HG03060 (cell line): Measurements from ENCODE around the gene IGSF22.

Experiments used
- ATAC-seq: cut with Tn5 transposase; IDR thresholded peaks from one replicate; pipeline ENCODE4 v1.9.1; 2021; ENCODE audit warnings: low read depth, moderate number of reproducible peaks; ENCODE audit not compliant: unreplicated experiment

Gene IGSF22

DNA sequence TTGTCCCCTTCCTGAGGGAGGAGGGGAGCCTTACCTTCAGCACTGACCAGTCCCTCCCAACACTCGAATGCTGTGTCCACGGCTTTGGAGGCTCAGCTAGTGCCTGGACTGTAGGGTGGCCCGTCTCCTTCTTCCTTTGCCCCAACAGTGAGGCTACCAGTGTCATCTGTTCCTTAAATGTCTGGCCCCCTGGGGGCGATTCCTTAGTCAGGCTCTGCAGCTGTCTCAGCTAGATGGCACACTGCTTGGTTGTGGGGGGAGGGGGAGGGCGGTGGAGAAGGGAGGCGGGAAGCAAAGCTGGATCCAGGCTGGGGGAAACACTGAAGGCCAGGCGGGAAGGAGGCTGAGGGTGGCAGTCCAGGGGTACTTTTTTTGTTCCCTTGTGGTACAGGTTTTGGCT, at the start of gene IGSF22:
Gene IGSF22 (minus strand): TSS at position 149 of the 400 bp plus-strand sequence. CDS start 1,952 bp downstream, outside the sequence.
- ATAC-seq, result no peak

DNA sequence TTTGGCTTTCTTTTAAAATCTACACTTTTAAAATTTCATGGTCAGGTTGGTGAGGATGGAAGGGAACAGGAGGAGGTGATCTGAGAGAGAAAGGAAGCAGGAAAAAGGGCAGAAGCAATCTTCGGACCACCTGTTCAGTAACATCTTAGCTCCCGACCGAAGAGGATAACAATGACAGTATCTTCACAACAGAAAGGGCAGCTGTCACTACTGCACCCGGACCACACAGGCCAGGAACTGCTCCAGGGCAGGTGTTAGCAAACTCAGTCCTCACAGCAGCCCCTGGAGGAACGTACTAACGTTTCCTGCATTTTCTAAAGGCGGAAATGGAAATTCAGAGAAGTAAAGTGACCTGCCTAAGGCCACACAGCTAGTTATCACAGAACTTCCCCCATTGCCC, 48.8 kb upstream of the IGSF22 start:
- ATAC-seq, result no peak

- no peak for ATAC-seq
These were observed 47.7 kb upstream of the IGSF22 start for GRCh38 chr11:18773681-18774080.

DNA sequence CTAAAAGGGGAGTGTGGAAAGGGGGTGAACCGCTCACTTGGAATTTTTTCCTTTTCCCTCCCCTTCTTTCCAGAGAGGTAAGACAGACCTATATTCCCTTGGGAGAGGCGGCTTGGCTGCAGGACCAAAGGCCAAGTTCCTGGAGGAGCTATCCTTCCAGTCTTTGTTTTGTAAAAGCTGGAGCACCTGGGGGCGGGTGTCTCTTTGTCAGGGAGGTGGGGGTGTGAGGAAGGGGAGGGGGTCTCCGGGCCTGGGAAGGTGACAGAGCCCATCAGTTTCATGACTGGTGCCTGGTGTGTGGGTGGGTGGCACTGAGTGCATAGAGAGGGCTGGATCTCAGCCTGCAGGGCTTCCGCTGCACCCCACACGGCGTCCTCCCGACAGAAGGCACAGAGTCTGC, 47.1 kb upstream of the IGSF22 start:
- ATAC-seq, result no peak

DNA sequence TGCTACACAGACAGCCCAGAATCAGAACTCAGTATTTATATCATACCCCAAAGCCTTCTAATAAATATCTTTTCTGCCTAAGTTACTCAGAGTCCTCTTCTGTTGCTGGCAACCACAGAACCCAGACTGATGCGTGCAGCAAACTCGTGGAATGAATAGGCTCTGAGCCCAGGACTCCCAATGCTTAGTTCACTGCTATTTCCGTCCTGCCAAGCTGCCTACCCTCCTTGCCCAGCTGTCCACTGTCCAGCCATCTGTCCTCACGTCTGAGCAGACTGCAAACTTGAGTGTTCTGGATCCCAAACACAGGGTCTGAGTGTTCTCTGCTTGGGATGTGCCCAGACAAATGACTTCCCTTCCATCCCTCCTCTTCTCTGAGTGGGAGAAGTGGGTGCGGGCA, 46.2 kb upstream of the IGSF22 start:
- no peak for ATAC-seq

DNA sequence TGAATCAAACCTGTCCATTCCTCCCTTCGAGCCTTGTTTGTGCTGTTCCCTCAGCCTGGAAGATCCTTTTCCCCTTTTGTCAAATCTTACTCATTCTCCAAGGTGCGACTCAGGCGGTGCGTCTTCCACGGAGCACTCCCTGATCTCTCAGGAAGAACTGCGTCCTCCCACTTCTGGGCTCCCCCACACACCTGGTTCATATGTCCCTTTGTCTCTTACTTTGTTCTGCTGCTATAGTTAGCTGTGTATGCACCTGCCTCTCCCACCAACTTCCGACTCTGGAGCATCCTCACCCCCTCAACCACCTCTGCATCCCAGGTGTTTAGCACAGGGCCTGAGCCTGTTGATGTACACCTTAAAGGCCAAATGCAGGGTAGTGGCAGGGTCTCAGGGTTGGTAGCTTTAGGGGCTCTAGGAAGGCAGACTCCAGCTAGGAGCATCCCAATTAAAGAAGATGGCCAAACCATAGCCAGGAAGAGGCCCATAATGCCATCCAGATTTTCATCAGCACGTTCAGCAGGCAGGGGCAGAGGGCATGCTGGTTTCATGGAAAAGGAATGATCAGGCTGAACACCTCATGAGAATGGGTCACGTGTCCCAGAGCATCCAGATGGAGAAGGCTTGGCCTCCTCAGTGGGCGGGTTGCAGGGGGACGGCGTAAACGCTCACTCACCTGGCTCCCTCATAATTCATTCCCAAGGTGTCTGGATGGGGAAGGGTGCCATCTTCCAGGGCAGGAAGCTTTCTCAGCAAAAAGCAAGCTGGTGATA, 45.5 kb upstream of the IGSF22 start:
- ATAC-seq, result no peak

GRCh38 chr11:18770479-18771125, 44.6 kb upstream of the IGSF22 start:
- ATAC-seq, result no peak

- no peak for ATAC-seq
These were observed 43.9 kb upstream of the IGSF22 start for GRCh38 chr11:18769802-18770456.

DNA sequence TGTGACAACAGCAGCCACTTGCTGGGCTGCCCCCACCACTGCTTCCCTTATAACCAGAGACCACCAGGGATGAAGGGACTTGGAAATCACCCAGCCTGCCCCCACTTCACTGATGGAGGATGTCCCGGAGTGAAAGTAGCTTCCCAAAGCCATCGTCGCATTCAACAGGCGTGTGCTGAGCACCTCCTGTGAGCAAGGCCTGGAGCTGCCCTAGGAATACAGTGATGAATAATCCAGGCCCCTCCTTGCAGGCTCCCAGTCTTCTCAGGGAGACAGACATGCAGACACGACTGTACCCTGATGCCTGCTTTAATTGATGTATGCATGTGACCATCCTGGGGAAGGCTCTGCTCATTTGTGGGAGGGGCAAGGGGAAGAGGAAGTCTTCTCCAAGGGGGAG, 43.0 kb upstream of the IGSF22 start:
- no peak for ATAC-seq

- peak; percentile 93 for ATAC-seq
These were observed 42.5 kb upstream of the IGSF22 start for GRCh38 chr11:18768472-18768901.

GRCh38 chr11:18766015-18766414, 40.0 kb upstream of the IGSF22 start:
- ATAC-seq, result no peak

- no peak for ATAC-seq
These were observed 39.6 kb upstream of the IGSF22 start for GRCh38 chr11:18765554-18765953.

DNA sequence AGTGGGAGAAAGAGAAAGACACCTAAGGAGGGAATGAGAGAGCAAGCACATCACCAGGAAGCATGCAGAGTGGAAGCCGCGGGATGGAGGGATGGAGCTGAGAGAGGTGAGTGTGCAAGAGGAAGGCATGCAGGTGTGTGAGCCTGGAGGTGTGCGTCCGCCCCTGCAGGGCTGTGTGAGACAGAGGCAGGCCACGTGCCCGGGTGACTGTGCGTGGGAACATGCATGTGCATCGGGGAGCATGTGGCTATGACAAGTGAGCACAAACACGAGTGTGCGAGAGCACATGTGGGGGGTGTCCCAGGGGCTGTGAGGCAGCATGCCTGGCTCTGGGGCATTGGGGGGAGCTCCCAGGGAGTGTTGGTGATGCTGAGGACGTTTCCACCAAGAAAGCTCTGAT, 35.8 kb upstream of the IGSF22 start:
- no peak for ATAC-seq

- ATAC-seq, result no peak
These were observed 35.2 kb upstream of the IGSF22 start for GRCh38 chr11:18761144-18761543.

- no peak for ATAC-seq
These were observed 31.8 kb upstream of the IGSF22 start for GRCh38 chr11:18757811-18758210.

- ATAC-seq, result no peak
These were observed 30.9 kb upstream of the IGSF22 start for GRCh38 chr11:18756889-18757288.

GRCh38 chr11:18754308-18754707, 28.3 kb upstream of the IGSF22 start:
- no peak for ATAC-seq

GRCh38 chr11:18752502-18752901, 26.5 kb upstream of the IGSF22 start:
- no peak for ATAC-seq

DNA sequence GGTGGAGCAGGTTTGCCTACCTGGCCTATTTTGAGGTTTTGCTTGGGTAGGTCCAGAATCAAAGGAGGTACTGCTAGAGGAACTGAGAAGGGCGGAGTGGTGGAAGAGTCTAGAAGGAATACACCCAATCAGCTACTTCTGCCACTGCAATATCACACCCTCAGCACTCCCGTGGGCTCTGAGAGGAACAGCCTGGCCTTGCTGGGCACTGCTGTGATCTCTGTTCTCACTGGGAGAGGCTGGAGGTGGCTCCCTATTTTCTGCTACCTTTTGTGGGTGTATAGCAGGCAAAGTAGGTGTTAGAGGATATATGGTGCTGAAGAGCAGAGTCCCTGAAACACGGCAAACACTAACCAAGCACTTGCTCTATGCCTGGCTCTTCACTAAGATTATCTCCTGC, 25.0 kb upstream of the IGSF22 start:
- no peak for ATAC-seq

GRCh38 chr11:18749681-18750319, 23.8 kb upstream of the IGSF22 start:
- no peak for ATAC-seq

DNA sequence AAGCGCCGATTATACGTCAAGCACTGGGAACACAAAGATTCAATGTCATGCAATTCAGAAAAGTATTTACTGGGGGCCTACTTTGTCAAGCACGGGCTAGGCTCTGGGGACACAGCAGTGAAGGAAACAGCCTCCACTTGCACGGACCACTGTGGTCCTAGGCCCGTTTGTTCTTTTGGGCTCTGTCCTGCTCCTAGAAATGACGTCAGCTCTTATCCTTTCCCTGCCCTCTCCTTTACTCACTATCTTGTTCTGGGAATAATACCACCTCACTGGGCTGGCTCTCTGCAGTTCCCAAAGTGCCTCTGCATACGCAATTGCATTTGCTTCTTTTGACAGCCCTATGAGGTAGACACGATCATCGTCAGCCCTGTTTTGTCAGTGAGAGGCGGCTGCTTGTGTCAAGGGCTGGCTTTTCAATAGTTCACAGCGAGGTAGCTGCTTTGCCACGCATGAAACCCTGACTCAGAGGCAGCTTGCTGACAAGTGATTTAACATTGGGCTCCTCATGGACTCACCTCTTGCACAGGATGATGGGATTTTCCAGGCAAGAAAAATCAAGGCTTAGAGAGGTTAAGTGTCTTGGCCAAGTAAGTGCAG, 22.9 kb upstream of the IGSF22 start:
- ATAC-seq, result no peak
